NCI-H1092 (cell line): Measurements from ENCODE around the gene OBSL1.

Experiments used
- DNase-seq: peaks from one replicate; lab custom pipeline; 2025; lab: John Stamatoyannopoulos, UW

The OBSL1 gene

DNA sequence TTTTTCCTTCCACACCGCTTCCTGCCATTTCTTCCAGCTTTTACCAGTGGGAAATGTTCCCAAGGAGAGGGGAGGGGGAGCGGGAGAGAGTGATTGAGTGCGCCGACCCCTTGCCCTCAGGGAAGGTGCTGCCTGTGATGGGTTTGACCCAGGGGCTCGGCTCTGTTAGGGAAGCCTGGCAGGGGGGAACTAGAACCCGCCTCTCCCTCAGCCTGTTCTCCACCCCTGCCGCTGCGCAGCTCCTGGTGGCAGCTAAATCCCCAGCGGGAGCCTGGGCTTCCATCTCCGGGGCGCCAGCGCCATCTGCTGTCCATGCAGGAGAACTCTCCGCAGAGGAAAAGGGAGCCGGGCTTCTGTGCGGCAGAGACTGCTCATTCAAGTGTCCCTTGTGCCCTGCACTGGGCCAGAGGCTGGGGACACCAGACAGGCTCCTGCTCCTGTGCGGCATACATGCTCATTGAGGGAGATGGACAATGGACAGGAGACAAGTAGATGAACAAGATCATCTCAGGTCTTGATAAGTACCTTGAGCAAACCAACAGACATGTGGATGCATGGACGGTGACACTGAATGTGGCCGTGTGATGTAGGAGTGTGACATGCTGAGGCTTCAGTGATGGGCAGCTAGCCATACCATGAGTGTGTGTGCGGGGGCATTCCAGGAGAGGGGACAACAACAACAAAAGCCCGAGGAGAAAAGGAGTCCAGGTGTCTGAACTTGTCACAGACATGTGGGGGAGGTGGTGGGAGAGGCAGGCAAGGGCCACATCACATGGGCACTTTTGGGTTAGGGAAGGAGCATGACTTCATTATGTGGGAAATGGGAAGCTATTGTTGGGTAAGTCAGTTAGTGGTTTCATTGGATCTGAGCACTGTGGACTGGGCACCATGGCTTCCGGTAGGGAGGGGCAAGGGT, 41.0 kb downstream of the OBSL1 start:
- peak; percentile 57 for DNase-seq

DNA sequence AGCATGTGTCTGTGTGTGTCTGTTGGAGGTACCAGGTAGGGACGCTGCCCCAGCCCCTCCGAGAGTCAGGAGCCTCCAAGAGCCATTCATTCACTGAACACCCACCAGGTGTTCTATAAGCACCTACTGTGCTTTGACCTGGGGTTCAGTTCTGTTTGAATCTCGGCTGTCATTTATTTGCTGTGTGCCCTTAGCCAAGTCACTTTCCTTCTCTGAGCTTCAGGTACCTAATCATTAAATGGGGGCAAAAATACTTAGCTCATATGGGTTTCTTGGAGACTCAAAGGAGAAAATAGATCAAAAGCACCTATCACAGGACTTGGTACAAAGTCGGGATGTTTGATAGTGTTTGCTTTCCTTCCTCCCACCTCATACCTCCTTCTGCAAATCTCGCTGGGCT, 43.9 kb downstream of the OBSL1 start:
- no peak for DNase-seq

- no peak for DNase-seq
These were observed 44.3 kb downstream of the OBSL1 start for GRCh38 chr2:219527076-219527394.

GRCh38 chr2:219526320-219527075, 44.8 kb downstream of the OBSL1 start:
- DNase-seq: no peak

- DNase-seq: no peak
These were observed 45.7 kb downstream of the OBSL1 start for GRCh38 chr2:219525533-219526232.

GRCh38 chr2:219524817-219525216, 46.5 kb downstream of the OBSL1 start:
- DNase-seq: no peak

- DNase-seq: no peak
These were observed 48.2 kb downstream of the OBSL1 start for GRCh38 chr2:219523031-219523671.

GRCh38 chr2:219522111-219523030, 49.0 kb downstream of the OBSL1 start:
- DNase-seq: no peak

GRCh38 chr2:219521066-219521880, 50.1 kb downstream of the OBSL1 start:
- DNase-seq: peak; percentile 25

DNA sequence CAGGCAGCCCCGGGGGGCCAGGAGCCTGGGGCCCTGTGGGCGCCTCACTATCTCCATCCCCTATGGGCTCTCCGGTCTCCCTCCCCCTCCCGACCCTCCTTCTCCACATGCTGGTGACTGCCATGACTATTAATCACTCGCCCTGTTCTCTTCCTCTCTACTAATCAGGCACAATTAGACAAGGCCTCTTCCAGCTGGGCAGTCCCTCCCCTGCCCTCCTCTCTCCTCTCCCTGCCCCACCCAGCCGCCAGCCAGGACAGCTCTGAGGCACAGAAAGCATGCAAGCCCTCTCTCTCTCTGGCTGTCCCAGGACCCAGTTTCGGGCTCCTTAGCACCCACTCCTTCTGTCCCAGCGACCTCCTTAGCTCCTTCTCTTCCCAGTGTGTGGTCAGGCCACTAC, 51.3 kb downstream of the OBSL1 start:
- no peak for DNase-seq

DNA sequence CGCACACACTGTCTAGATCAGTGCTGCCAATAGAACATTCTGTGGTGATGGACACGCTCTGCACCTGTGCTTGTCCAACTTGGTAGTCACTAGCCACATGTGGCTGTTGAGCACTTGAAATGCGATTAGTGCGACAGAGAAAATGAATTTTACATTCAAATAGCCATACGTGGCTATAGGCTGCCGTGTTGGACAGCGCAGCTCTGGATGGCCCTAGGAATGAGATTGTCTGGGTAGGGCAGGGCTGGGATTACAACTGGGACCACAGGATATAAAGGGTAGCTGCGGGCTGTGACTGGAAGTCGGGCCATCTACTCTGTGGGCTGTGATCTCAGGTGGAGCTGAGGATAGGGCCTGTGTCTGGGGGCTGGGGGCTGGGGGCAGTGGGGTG, 51.8 kb downstream of the OBSL1 start:
- no peak for DNase-seq

DNA sequence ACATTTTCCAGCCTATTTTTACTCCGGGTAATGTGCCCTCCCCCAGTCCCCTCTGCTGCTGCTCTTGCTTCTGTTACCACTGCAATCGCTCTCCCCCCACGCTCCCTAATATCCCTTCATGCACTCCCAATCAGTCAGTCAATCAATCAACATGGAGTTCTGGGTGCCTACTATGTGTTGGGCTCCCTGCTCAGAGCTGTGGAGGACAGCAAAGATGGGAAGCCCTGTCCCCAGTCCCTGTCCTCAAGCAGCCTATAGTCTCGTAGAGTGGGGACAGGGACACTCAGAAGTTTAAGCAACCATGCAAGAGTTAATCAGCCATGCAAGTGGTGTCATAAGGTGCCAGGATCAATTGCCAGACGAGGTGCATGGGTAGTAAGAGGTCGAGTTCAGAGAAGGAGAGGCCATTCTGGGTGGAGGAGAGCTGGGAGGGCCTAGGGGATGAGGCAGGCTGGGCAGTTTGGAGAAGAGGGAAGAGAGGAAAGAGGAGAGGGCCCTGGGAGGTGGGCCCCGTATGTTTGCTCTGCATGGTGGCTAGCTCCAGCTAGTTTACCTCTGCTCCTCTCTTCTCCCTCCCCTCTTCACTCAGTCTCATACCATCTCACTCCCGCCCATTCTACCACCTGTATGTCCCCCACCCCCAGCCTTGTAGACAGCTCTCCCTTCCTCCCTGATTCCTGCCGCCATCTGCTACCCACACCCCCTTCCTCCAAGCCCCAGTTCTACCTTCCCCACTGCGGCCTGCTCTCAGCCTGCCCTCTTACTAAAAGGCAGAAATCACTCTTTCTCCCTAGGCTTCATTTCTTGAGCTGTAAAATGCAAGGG, 53.2 kb downstream of the OBSL1 start:
- DNase-seq: no peak

- DNase-seq: no peak
These were observed 54.5 kb downstream of the OBSL1 start for GRCh38 chr2:219516888-219517287.

DNA sequence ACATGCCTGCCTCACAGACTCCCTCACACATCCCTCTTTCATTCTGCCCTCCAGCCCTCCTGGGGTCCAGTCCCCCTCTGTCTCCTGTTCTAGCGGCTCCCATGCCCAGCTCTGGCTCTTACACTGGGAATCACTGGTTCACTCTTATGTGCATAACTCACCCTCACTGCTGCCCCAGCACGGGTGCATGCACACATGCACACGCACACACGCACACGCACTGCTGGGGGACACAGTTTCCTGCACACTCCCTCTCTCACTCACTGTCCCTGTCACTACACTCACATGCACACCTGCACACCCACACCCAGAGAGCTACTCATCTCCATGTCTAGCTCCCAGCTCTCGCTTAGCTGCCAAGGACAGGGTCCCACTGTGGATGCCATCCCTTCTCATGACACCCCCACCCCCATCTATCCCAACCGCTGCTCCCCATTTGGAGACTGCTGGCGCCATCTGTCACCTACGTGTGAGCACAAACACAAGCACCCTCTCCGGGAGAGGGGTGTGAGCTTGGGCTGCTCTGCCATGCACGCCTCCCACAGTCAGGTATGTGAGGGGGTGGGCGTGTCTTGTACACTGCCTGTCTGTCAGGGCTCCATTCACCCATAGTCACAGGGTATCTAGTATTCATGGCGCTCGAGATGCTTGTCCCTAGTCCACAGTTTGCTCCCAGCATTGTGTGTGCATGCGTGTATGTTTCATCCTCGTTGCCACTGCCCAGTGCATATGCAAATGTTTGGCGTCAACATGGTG, 55.3 kb downstream of the OBSL1 start:
- no peak for DNase-seq

DNA sequence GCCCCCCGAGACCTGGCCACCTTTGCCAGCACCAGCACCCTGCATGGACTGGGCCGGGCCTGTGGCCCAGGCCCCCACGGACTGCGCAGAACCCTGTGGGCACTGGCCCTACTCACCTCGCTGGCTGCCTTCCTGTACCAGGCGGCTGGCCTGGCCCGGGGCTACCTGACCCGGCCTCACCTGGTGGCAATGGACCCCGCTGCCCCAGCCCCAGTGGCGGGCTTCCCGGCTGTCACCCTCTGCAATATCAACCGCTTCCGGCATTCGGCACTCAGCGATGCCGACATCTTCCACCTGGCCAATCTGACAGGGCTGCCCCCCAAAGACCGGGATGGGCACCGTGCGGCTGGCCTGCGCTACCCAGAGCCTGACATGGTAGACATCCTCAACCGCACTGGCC, 56.5 kb downstream of the OBSL1 start:
- DNase-seq: no peak

DNA sequence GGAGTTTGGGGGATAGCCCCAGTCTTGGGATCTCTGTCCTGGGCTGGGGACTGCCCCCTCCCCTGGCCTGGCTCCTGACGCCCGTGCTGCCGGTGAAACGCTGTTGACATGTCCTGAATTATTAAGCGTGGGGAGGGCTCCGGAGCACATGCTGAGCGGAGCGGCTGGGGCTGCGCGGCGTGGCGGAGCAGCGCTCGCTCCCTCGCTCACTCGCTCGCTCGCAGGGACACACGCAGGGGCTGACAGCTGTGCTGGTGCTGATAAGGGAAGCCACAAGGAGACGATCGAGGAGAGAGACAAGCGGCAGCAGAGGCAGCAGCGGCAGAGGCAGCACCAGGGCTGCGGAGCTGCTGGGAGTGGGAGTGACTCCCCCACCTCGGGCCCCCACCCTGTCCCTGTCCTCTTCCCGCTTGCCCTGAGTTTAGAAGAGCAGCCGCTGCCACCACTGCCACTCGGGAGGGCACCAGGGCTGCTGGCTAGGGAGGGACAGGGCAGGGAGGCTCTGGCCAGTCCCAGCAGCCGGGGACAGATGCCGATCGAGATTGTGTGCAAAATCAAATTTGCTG, 57.1 kb downstream of the OBSL1 start, which contains the start of gene ASIC4:
Gene ASIC4, plus strand, starts transcription at position 287 of the 566 bp plus-strand sequence. Its CDS starts 243 bp downstream, at position 530.
- DNase-seq: no peak

DNA sequence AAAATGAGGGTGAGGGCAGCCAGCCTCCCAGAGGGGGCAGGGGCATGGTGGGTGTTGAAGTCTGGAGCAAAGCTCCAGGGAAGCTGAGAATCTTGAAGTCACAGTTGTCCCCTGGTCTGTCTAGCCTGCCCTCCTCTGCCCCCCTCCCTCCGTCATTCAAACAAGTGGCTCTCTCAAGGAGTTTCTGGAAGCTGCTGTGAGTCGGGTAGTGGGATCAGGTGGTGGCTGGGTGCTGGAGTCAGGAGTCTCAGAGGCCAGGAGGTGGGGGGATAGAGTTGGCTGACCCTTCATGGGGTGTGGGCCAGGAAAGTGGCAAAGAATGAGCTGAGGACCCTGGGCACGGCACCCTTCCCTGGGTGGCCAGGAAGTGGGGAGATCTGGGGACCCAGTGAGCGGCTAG, 57.6 kb downstream of the OBSL1 start:
- no peak for DNase-seq

DNA sequence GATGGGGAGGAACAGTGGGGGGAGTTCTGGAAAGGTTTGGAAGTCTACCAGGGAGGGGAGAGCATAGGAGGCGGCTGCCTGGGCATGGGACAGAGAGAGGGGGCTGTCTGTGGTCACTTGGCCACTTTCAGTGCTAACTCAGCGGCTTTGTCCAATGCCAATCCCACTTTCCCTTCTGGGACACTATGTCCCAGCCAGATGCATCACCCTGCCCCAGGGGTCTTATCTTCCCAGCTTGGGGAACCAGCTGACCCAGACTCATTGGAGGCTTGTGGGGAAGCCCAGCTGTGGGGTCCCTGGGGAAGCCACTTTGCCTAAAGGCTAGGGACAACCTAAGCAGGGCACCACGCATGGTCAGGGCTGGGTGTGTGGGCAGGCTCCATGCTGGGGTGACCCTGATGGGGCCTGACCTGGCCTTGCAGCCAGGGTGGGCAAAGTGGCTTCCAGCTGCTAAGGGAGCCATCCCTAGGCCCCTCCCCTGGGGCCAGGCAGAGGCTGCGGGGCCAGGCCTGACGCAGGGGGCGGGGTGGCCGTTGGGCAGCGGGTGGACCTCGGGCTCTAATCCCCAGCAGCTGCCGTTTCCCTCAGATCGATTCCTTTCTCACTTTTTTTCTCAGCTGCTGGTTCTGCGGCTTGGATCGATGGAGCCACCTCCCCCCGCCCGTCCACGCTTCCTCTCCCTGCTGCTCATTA, 58.7 kb downstream of the OBSL1 start:
- DNase-seq: no peak
